Measurements from ENCODE around the gene PELO.

The PELO gene

DNA sequence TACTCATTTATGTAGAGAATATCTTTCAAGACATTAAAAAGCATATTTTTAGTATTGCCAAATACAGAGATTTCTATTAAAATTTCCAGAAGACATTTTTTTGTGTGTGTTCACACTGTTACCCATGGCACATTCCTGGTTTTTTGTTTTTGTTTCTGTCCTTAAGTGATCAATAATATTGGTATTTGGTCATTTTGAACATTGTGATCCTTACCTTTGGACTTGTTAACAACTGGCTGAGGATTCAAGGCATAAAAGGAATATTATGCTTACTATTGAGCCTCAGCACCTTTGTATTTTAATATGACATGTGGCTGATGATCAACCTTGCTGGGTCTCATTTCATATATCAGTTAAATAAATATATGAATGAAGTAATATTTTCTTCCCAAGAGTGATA, 41.9 kb downstream of the PELO start:
- no peak for DNase-seq (ENCODE audit: low read depth, low spot score)

DNA sequence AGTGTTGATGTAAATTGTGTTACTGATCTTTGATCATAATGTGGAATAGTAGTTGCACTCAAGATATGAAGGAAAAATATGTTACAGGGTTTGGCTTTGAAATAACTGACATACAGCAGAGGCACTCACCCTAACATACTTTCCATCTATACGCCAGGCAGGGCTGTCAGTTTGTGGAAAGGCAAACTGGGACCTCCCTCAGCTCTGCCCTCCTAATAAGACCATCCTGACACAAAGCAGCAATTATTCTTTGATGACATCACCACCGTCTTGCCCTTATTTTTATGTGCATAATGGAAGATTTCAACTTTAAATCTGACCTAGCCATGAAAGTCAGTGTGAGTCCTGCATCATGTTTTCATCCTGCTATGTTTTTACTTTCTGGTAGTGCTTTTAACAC, 42.9 kb downstream of the PELO start:
- DNase-seq (ENCODE audit: low read depth, low spot score): no peak

GRCh38 chr5:52831786-52832511, 44.2 kb downstream of the PELO start:
- DNase-seq (ENCODE audit: low read depth, low spot score): no peak

GRCh38 chr5:52834320-52834719, 46.6 kb downstream of the PELO start:
- DNase-seq (ENCODE audit: low read depth, low spot score): no peak

DNA sequence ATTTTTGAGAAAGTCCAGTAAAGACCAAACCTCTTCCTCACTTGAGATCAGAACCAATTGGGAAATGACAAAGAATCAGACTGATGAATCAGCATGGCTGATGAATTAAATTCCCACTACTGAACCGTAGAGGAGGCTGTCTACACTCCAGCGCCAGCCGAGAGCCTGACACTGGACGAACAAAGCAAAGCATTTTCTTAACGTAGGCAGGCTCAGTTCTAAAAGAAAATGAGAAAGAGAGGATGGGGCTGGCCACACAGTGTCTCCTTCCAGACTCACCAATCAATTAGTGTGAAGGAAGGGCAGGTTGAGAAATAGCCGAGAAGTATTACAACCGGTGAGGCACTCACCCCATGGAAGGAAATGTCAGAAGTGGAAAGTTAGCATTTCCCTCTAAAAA, 49.4 kb downstream of the PELO start:
- no peak for DNase-seq (ENCODE audit: low read depth, low spot score)

All from ELF-1 (cell line).